ENCODE data around the gene UACA. TPM values are rescaled to one million over a fixed set of nuclear protein-coding genes. Genes with fewer than 3 reads are reported as not detected.

UACA gene
- total and polyA plus RNA-seq, 2 experiments from 2014 or later, result 64.0 to 135 TPM

DNA sequence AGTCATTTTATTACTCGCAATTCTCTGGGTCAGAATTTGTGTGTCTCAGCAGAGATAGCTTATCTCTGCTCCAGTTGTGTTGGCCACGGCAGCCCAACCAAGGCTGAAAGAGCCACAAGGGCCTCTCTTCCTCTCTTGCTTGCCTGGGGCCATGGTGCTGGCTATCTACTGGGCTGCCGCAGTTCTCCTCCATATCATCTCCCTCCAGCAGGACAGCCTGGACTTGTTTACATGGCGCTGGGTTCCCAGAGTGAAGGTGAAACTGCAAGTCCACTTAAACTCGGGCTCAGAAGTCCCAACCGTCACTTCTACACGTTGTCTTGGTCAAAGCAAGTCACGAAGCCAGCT is 134.8 kb downstream of the UACA start:
- no peaks in the 10 kb centered on the region for H3K9me2 ChIP-seq (ENCODE audit: insufficient read depth)
- H3K4me3 ChIP-seq, result no peak overlapping the region
- H3K4me1 ChIP-seq (ENCODE audit: insufficient read depth), result peaks cover 16% of the 10 kb centered on the region
- TF ChIP-seq EZH2phosphoT487 (IDR thresholded peaks at IDR 0.05; ENCODE audit: insufficient read depth, low read depth) (no peak), EZH2 (IDR thresholded peaks at IDR 0.05; ENCODE audit: insufficient read depth, poor library complexity, severe bottlenecking) (no peak)
- H3K9ac ChIP-seq, result no peak overlapping the region
- DNase-seq, result no peak
- in situ Hi-C loops (cut with MboI), result no loop called here
- H3K9me3 ChIP-seq (ENCODE audit: low read depth), result no peaks in the 10 kb centered on the region
- H2AFZ ChIP-seq, result no peak overlapping the region
- no peaks in the 10 kb centered on the region for H3K36me3 ChIP-seq (ENCODE audit: low read depth)
- H4K20me1 ChIP-seq (ENCODE audit: insufficient read depth), result no peaks in the 10 kb centered on the region
- H3K79me2 ChIP-seq (ENCODE audit: insufficient read depth), result no peaks in the 10 kb centered on the region
- no peaks in the 10 kb centered on the region for H3K27me3 ChIP-seq (replicated peaks; ENCODE audit: insufficient read depth)
- H3K4me2 ChIP-seq (ENCODE audit: unreplicated experiment), result peak overlapping the region; percentile 58
- peaks cover 27% of the 10 kb centered on the region for H3F3A ChIP-seq (ENCODE audit: insufficient read depth)
- WGBS, 2 experiments (ENCODE audit: low coverage in 1 of 2, low lambda C conversion rate in 2 of 2, missing lambda C conversion rate in 2 of 2), result 75 to 76% methylated on average over 8 of the region's 8 CpGs
- peak overlapping the region; percentile 26 for H3K27ac ChIP-seq

- no peaks in the 10 kb centered on the region for H3K9me2 ChIP-seq (ENCODE audit: insufficient read depth)
- DNase-seq, result peak; percentile 83
- no peaks in the 10 kb centered on the region for H3K36me3 ChIP-seq (ENCODE audit: low read depth)
- peak overlapping the region; percentile 43 for H3K27ac ChIP-seq
- in situ Hi-C loops (cut with MboI), result no loop called here
- peaks cover 27% of the 10 kb centered on the region for H3F3A ChIP-seq (ENCODE audit: insufficient read depth)
- no peaks in the 10 kb centered on the region for H3K27me3 ChIP-seq (replicated peaks; ENCODE audit: insufficient read depth)
- TF ChIP-seq EZH2 (IDR thresholded peaks at IDR 0.05; ENCODE audit: insufficient read depth, poor library complexity, severe bottlenecking) (no peak), EZH2phosphoT487 (IDR thresholded peaks at IDR 0.05; ENCODE audit: insufficient read depth, low read depth) (no peak)
- H3K79me2 ChIP-seq (ENCODE audit: insufficient read depth), result no peaks in the 10 kb centered on the region
- H3K4me1 ChIP-seq (ENCODE audit: insufficient read depth), result peaks cover 16% of the 10 kb centered on the region
- no peaks in the 10 kb centered on the region for H3K9me3 ChIP-seq (ENCODE audit: low read depth)
- 0 out of 2 replicates have a peak overlapping the region, but pooled peaks have one; percentile 3 for H3K4me3 ChIP-seq
- peak overlapping the region; percentile 36 for H2AFZ ChIP-seq
- WGBS, 2 experiments (ENCODE audit: low coverage in 1 of 2, low lambda C conversion rate in 2 of 2, missing lambda C conversion rate in 2 of 2), result 6 to 7% methylated on average over 15 of the region's 15 CpGs
- peak overlapping the region; percentile 38; the same call in 1 of the 2 replicates for H3K9ac ChIP-seq
- peak overlapping the region; percentile 58 for H3K4me2 ChIP-seq (ENCODE audit: unreplicated experiment)
- no peaks in the 10 kb centered on the region for H4K20me1 ChIP-seq (ENCODE audit: insufficient read depth)
Observed at GRCh38 chr15:70627734-70628548, 135.4 kb downstream of the UACA start.

DNA sequence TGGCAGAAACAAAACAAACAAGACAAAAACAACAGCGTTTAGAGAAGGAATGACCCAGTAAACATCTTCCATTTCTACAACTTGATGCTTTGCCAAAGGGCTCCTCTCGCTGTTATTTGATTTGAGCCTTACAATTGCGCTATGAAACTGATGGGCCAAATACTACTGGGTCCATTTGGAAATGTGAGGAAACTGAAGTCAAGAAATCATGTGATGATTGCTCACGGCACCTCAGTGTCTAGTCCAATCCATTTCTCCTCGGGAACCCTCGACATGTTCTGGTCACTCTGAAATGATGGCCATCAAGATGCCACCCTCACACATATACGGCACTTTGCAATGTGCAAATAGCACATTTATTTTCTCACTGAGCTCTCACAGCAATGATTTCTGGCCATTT is 136.0 kb downstream of the UACA start:
- H3K9me3 ChIP-seq (ENCODE audit: low read depth), result no peaks in the 10 kb centered on the region
- H3K4me3 ChIP-seq, result 0 out of 2 replicates have a peak overlapping the region, but pooled peaks have one; percentile 3
- no peaks in the 10 kb centered on the region for H3K36me3 ChIP-seq (ENCODE audit: low read depth)
- H3K9me2 ChIP-seq (ENCODE audit: insufficient read depth), result no peaks in the 10 kb centered on the region
- H3K4me2 ChIP-seq (ENCODE audit: unreplicated experiment), result peak overlapping the region; percentile 58
- no peak overlapping the region for H3K9ac ChIP-seq
- in situ Hi-C loops (cut with MboI), result no loop called here
- peaks cover 27% of the 10 kb centered on the region for H3F3A ChIP-seq (ENCODE audit: insufficient read depth)
- peak; percentile 24 for DNase-seq
- 0 out of 2 replicates have a peak overlapping the region, but pooled peaks have one; percentile 43 for H3K27ac ChIP-seq
- 31 to 33% methylated on average over 7 of the region's 7 CpGs for WGBS, 2 experiments (ENCODE audit: low coverage in 1 of 2, low lambda C conversion rate in 2 of 2, missing lambda C conversion rate in 2 of 2)
- H3K79me2 ChIP-seq (ENCODE audit: insufficient read depth), result no peaks in the 10 kb centered on the region
- no peaks in the 10 kb centered on the region for H4K20me1 ChIP-seq (ENCODE audit: insufficient read depth)
- no peak for TF ChIP-seq EZH2phosphoT487 (IDR thresholded peaks at IDR 0.05; ENCODE audit: insufficient read depth, low read depth)
- TF ChIP-seq EZH2 (IDR thresholded peaks at IDR 0.05; ENCODE audit: insufficient read depth, poor library complexity, severe bottlenecking), result no peak
- no peaks in the 10 kb centered on the region for H3K27me3 ChIP-seq (replicated peaks; ENCODE audit: insufficient read depth)
- H2AFZ ChIP-seq, result peak overlapping the region; percentile 36
- H3K4me1 ChIP-seq (ENCODE audit: insufficient read depth), result peaks cover 16% of the 10 kb centered on the region

GRCh38 chr15:70625438-70625837 is 137.9 kb downstream of the UACA start:
- Histone ChIP-seq H3K27ac (no peak overlapping the region), H3K27me3 (replicated peaks; ENCODE audit: insufficient read depth) (no peaks in the 10 kb centered on the region), H2AFZ (no peak overlapping the region), H3K36me3 (ENCODE audit: low read depth) (no peaks in the 10 kb centered on the region), H3K4me2 (ENCODE audit: unreplicated experiment) (no peak overlapping the region), H3K9me2 (ENCODE audit: insufficient read depth) (no peaks in the 10 kb centered on the region), H3F3A (ENCODE audit: insufficient read depth) (peaks cover 25% of the 10 kb centered on the region), H3K4me3 (no peak overlapping the region), H3K4me1 (ENCODE audit: insufficient read depth) (peaks cover 16% of the 10 kb centered on the region), H3K9me3 (ENCODE audit: low read depth) (no peaks in the 10 kb centered on the region), H4K20me1 (ENCODE audit: insufficient read depth) (no peaks in the 10 kb centered on the region), H3K79me2 (ENCODE audit: insufficient read depth) (no peaks in the 10 kb centered on the region), H3K9ac (no peak overlapping the region)
- in situ Hi-C loops (cut with MboI), result no loop called here
- 63 to 69% methylated on average over 3 of the region's 3 CpGs for WGBS, 2 experiments (ENCODE audit: low coverage in 1 of 2, low lambda C conversion rate in 2 of 2, missing lambda C conversion rate in 2 of 2)
- DNase-seq, result no peak
- TF ChIP-seq EZH2 (IDR thresholded peaks at IDR 0.05; ENCODE audit: insufficient read depth, poor library complexity, severe bottlenecking), result no peak
- no peak for TF ChIP-seq EZH2phosphoT487 (IDR thresholded peaks at IDR 0.05; ENCODE audit: insufficient read depth, low read depth)

Measured in GM23248 (cell line).